ENCODE measurements around the gene HSPA8.
"Not testable (repeated sequence)": the region's sequence is repeated elsewhere in the genome, so short reads cannot be mapped to it uniquely, and the experiment has no call there.

The HSPA8 gene

DNA sequence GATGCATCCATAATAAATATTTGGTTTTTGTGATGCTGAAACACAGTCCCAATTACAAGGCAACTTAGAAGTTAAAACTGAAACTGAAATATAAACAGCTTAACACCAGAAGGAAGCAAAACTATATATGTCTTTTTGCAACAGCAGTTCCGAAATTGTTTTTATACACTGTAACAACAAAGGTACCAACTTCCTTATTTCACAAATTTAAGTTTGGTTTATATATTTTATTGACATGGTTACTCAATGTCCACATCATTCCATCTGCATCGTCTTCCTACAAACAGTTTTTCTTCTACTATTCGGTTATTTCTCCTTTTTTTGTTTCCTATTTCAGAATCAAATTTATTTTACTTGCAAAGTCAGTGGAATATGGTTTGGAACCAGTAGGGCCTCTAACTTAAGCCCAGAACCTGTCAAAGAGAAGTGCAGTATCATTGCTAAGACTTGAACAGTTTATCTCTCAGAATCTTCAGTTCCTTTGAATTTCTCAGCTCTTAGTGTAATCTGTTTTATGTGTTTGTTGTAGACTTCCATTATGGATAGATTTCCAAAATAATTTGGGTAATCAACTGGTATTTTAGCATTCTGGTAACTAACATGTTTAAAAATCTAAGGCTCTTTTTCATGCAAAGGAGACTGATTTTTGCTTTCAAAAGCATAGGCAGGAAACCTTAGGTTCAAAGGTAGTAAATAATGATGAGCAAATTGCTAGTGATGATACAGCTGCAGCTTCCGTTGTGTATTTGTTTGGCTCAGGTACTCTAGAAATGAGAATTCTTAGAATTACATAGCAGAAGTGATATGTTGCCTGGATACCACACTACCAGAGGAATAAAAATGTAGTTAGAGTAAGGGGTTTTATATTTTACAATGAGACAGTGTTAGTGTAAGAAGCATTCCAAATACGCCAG is 8.2 kb upstream of the HSPA8 start:
- DNase-seq: no peak

- DNase-seq: no peak
Observed at GRCh38 chr11:123065621-123066020, 3.7 kb upstream of the HSPA8 start.

GRCh38 chr11:123063826-123064657 is 2.1 kb upstream of the HSPA8 start:
- DNase-seq: no peak

- no peak for DNase-seq
Observed at GRCh38 chr11:123062892-123063825, 1.2 kb upstream of the HSPA8 start.

- DNase-seq: peak; percentile 100
Observed at GRCh38 chr11:123062158-123062891, 389 bp upstream of the HSPA8 start.

DNA sequence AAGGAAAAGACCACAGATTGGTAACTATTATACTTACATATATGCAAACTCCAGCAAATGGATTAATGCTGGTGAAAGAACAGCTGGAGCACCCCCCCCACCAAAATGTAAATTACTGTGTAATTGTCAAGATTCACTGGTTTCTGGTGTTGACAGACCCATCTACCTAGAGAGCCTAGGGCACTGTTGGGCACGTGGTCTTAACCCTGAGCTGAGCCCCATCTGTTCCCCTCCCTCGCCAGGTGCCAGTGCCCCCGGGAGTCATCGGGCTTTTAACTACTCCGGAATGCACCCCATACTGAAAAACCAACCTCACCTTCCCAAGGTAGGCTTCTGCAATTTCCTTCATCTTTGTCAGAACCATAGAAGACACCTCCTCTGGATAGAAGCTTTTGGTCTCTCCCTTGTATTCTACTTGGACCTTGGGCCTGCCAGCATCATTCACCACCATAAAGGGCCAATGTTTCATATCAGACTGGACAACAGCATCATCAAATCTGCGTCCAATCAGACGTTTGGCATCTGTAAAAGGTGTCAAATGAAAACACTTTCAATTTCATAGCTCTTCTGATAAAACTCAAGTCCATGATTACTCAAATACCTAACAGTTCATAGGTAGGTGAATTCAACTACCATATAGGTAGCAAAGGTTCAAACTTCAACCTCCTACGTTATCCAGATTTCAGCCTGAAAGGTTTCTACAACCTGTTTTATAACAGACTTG is 1.5 kb downstream of the HSPA8 start:
- DNase-seq: no peak

- DNase-seq: not testable (repeated sequence)
Observed at GRCh38 chr11:123059041-123059920, 2.7 kb downstream of the HSPA8 start.

GRCh38 chr11:123057661-123058305 is 4.2 kb downstream of the HSPA8 start:
- no peak for DNase-seq

- no peak for DNase-seq
Observed at GRCh38 chr11:123056835-123057491, 5.0 kb downstream of the HSPA8 start.

GRCh38 chr11:123055191-123055901 is 6.6 kb downstream of the HSPA8 start:
- no peak for DNase-seq

GRCh38 chr11:123054301-123055065 is 7.5 kb downstream of the HSPA8 start:
- DNase-seq: no peak

- DNase-seq: no peak
Observed at GRCh38 chr11:123052901-123053721, 8.8 kb downstream of the HSPA8 start.

DNA sequence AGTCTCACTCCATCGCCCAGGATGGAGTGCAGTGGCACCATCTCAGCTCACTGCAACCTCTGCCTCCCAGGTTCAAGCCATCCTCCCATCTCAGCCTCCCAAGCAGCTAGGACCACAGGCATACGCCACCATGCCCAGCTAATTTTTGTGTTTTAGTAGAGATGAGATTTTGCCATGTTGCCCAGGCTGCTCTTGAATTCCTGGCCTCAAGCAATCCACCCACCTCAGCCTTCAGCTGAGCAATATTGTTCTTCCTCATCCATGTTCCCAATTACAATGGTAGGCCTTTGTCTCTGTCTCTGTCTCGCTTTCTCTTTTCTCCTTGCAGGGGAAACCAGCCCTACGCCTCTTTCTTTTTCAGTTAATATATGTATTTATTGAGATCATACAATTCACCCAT is 10.3 kb downstream of the HSPA8 start:
- no peak for DNase-seq

DNA sequence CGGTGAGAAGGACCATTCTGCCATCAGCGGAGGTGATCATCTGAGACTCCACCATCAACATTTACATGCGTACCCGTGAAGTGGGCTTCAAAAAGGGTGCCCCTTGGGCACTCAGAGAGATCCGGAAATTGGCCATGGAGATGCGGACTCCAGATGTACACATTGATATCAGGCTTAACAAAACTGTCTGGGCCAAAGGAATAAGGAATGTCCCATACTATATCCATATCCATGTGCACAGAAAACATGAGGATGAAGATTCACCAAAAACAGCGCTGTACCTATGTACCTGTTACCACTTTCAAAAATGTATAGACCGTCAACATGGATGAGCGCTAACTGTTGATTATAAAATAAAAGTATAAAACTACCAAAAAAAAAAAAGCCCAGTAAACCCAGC is 10.8 kb downstream of the HSPA8 start:
- DNase-seq: no peak

DNA sequence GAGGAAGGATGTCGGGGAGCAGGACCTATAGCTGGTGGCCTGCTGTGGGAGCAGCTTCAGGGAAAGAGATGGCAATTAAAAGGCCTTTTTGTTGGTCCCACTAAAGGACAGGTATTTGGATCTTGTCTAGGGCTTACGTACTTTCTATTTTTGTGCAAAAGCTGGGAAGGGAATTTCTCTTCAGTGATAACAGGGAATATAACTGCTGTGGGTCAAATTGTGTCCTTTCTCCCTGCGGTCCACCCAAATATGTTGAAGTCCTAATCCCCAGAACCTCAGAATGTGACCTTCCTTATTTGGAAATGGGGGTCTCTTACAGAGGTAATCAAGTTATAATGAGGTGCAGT is 14.0 kb downstream of the HSPA8 start:
- no peak for DNase-seq

GRCh38 chr11:123047266-123047946 is 14.5 kb downstream of the HSPA8 start:
- no peak for DNase-seq
